ENCODE results near the gene PNKD.

DNA sequence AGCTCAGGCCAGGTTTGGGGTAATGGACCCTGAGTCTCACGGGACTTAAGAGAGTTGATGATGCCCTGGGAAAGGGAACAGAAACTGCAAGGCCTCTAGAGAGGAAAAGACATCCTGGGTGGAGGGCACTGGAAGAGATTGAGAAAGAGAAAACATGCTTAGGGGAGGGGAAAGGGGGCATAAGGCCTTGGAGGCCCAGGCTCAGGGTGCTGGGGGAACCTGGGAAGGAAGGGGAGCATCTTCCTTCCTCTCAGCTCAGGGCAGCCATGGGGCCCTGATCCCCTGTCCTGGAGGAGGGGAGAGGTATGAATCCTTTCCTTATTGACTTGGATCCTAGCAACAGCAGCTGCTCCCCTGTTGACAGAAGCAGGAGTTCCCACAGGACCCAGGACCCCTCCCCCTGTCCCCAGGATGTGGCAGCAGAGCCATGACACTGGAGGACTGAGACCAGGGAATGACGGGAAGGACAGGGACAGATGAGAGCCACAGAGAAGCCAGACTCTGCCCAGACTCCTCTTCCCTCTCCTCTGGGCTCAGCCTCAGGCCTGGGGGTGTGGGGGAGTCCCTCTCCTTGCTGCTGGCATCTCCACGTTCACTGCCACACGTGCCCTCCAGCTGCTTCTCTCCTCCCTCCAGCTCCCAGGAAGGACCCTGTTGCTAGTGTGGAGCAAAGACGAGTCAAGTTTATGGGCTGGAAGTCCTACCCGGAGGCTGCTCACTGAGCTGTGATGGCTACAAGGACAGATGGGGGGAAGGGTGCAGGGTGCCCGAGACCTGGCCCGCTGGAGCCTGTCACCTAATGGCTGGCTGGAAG, 8.7 kb upstream of the PNKD start:
- TF ChIP-seq, protein P1, sequence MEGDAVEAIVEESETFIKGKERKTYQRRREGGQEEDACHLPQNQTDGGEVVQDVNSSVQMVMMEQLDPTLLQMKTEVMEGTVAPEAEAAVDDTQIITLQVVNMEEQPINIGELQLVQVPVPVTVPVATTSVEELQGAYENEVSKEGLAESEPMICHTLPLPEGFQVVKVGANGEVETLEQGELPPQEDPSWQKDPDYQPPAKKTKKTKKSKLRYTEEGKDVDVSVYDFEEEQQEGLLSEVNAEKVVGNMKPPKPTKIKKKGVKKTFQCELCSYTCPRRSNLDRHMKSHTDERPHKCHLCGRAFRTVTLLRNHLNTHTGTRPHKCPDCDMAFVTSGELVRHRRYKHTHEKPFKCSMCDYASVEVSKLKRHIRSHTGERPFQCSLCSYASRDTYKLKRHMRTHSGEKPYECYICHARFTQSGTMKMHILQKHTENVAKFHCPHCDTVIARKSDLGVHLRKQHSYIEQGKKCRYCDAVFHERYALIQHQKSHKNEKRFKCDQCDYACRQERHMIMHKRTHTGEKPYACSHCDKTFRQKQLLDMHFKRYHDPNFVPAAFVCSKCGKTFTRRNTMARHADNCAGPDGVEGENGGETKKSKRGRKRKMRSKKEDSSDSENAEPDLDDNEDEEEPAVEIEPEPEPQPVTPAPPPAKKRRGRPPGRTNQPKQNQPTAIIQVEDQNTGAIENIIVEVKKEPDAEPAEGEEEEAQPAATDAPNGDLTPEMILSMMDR (IDR thresholded peaks at IDR 0.05): no peak
- TF ChIP-seq POLR2A (IDR thresholded peaks at IDR 0.05): no peak
- TF ChIP-seq EP300 (IDR thresholded peaks at IDR 0.05): no peak
